Brain microvascular endothelial cell (primary cell): ENCODE data around the gene RANBP3.

ENCODE experiments used
- DNase-seq: peaks from one replicate; pipeline ENCODE4 v3.0.0-alpha.2; 2020
- H3K27ac ChIP-seq: fragments of 250-450 bp; sonication (Bioruptor Pico); 2 replicates; pipeline ENCODE4 v1.5.1; 2020; ENCODE audit warnings: mild to moderate bottlenecking, moderate library complexity
- H3K27me3 ChIP-seq: fragments of 250-450 bp; sonication (Bioruptor Pico); replicated peaks from 2 replicates; pipeline ENCODE4 v1.5.1; 2020; ENCODE audit warnings: mild to moderate bottlenecking
- H3K36me3 ChIP-seq: fragments of 250-450 bp; sonication (Bioruptor Pico); replicated peaks from 2 replicates; pipeline ENCODE4 v1.5.1; 2020; ENCODE audit warnings: mild to moderate bottlenecking
- H3K4me3 ChIP-seq: 2 replicates; pipeline ENCODE4 v1.5.1; 2011; ENCODE audit warnings: low read depth, mild to moderate bottlenecking, control low read depth, low read length, moderate library complexity
- CTCF ChIP-seq: IDR thresholded peaks from 2 replicates; pipeline ENCODE4 v1.5.1; 2011; ENCODE audit warnings: low read depth, mild to moderate bottlenecking, moderate library complexity, low read length, control low read depth, inconsistent platforms; ENCODE audit errors: missing control alignments
- in situ Hi-C: cut with HindIII; loops from 2 replicates; pipeline ENCODE4 v1.10.0; 2017; ENCODE audit warnings: low sequenced_read_pairs, low pct_ligation_motif_present

Gene RANBP3

DNA sequence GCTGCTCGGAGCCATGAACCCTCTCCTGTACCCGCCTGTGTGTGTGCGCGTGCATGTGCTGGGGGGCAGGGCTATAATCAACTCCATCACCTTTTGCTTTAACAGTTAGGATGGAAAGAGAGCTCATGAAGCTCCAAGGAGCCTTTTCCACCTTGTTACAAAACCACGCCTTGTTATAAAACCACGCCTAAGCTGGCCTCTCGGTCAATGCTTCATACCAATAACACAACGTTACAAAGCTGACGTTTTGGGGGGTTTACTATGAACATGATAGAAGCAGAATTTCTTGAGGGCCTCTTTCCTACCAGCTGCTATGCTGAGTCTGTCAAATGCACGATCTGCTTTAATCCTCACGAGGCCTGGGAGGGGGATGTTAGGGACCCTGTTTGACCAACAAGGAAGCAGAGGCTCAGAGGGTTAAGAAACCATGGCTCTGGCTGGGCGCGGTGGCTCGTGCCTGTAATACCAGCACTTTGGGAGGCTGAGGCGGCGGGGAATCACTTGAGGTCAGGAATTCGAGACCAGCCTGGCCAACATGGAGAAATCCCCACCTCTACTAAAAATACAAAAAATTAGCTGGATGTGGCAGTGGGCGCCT is 52.0 kb downstream of the RANBP3 start:
- H3K4me3 ChIP-seq = no peak overlapping the region
- no peak for DNase-seq
- no peak for TF ChIP-seq CTCF
- peaks cover 87% of the 10 kb centered on the region for H3K36me3 ChIP-seq
- H3K27me3 ChIP-seq = no peaks in the 10 kb centered on the region
- in situ Hi-C loops = no loop called here
- H3K27ac ChIP-seq = no peak overlapping the region

GRCh38 chr19:5923356-5923755 is 54.6 kb downstream of the RANBP3 start:
- no peak for TF ChIP-seq CTCF
- Histone ChIP-seq H3K4me3 (no peak overlapping the region), H3K27me3 (no peaks in the 10 kb centered on the region), H3K27ac (no peak overlapping the region), H3K36me3 (peaks cover 79% of the 10 kb centered on the region)
- in situ Hi-C loops = no loop called here
- DNase-seq = no peak

DNA sequence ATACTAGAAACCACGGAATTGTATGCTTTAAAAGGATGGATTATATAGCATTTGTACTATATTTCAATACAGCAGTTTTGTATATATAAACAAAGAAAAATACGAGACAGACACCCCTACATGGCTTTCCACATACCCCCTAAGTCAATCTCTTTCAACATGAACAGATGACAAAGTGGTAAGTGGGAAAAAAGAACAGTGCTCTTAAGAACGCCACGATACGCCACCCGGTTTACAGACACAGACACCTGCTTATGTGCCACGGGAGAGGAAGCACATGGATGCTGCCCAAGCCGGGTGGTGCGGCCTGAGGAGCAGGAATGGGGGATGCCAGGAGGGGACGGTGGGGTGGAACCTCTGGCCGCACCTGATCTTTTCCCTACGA is 55.8 kb downstream of the RANBP3 start:
- no peak for TF ChIP-seq CTCF
- DNase-seq = no peak
- in situ Hi-C loops = no loop called here
- Histone ChIP-seq H3K36me3 (peaks cover 71% of the 10 kb centered on the region), H3K27ac (no peak overlapping the region), H3K4me3 (no peak overlapping the region), H3K27me3 (no peaks in the 10 kb centered on the region)

DNA sequence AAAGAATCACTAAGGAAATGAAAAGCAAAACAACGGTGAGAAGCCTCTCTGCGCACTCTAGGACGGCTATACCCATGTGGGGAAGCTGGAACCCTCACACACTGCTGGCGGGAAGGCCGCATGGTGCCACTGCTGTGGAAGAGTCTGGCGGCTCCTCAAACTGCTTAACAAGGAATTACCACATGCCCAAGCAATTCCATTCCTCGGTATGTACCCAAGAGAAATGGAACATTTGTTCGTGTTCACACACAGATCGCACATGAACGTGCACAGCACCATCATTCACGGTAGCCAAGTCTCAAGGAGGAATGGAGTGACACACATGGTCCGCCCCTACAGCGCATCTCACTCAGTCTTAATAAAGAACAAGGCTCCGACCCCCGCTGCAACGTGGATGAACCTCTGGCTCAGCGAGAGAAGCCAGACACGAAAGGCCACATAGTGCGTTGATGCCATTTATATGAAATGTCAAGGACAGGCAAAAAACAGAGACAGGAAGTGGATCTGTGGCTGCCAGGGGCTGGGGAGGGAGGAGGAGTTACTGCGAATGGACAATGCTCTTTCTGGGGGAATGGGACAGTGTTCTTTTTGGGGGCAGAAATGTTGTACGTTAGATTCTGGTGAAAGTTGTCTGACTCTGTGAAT is 56.3 kb downstream of the RANBP3 start:
- in situ Hi-C loops = no loop called here

DNA sequence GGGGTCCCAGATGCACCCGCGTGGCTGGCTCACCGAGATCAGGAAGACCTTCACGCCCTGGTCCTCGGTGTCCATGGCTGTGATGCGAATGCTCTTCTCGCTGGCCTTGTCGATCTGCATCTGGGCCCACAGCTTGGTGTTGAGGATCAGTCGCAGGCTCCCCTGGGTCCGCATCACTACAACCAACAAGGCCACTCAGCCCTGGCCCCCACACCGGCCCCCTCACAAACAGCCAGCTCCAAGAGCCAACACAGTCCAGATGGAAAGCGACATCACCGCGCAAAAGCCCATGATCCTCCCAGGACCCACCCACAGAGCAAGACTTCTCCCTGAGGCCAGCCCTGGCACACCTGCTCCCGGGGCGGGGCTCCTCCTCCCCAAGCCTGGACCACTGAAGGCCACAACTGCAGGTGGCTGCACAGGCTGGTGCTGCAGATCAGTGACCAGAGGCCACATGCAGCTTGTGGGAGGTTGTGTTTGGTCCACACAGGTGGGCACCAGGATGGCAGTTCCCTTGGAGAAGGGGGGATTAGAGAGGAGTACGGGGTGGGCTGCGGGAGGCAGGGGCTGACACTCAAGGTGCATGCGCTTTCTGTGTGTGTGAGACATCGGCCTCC is 59.4 kb downstream of the RANBP3 start:
- in situ Hi-C loops = no loop called here

More for the DNA sequence above, 56.3 kb downstream of the RANBP3 start:
- Histone ChIP-seq H3K36me3 (peaks cover 71% of the 10 kb centered on the region), H3K27me3 (no peaks in the 10 kb centered on the region), H3K4me3 (no peak overlapping the region), H3K27ac (no peak overlapping the region)
- TF ChIP-seq CTCF = no peak
- no peak for DNase-seq

More for the DNA sequence above, 59.4 kb downstream of the RANBP3 start:
- no peak for TF ChIP-seq CTCF
- Histone ChIP-seq H3K36me3 (peaks cover 54% of the 10 kb centered on the region), H3K27me3 (no peaks in the 10 kb centered on the region), H3K4me3 (no peak overlapping the region), H3K27ac (no peak overlapping the region)
- DNase-seq = no peak
